ENCODE data around the gene CBLN3.

GRCh38 chr14:24382064-24382371 is 47.5 kb downstream of the CBLN3 start:
- no peak for TF ChIP-seq CTCF (IDR thresholded peaks at IDR 0.05)
- no peak for TF ChIP-seq POLR2AphosphoS5 (IDR thresholded peaks at IDR 0.05; ENCODE audit: low read depth, low read length)
- TF ChIP-seq REST (IDR thresholded peaks at IDR 0.05; ENCODE audit: insufficient read depth in 1 of 2, low read depth in 2 of 2, low read length in 1 of 2) = no peak
- TF ChIP-seq SIN3A (IDR thresholded peaks at IDR 0.05; ENCODE audit: borderline replicate concordance, insufficient read depth, low read depth, low read length) = no peak

Measured in Panc1 (cell line).